Measurements from ENCODE around the gene STPG2. TPM values are rescaled to one million over a fixed set of nuclear protein-coding genes. Genes with fewer than 3 reads are reported as not detected.

STPG2 gene
- total and polyA plus RNA-seq, 2 of the 8 experiments (the other 6 are each of a cell fraction or from before 2014, with no cell fraction given): 0.03 TPM; not detected in 1

DNA sequence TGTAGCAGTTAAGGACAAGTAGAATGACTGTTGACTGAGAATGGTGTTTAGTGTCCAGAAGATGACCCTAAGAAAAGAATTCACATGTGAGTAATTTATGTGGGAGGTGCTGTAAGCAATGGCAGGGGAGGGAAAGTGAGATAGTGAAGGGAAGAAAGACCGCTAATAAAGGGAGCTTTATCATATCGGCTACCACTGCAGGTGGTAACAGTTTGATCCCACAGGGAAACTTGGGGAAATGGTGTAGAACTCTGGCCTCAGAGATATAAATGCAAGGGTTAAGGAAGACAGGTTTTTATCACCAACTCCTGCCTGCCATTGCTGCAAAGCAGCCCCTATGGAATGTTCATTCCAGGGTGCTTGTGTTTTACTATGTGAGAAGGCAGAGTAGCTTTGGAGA lies 489.6 kb downstream of the STPG2 start:
- Histone ChIP-seq H2AK5ac (ENCODE audit: low read depth, low read length) (no peak overlapping the region), H2BK120ac (replicated peaks; ENCODE audit: low read depth, low read length) (no peak overlapping the region), H3K27me3 (replicated peaks in 1 of 4; ENCODE audit: control insufficient read depth in 3 of 4, extremely low read depth in 1 of 4, insufficient read depth in 3 of 4, low read length in 3 of 4) (no peaks in the 10 kb centered on the region), H3K18ac (ENCODE audit: extremely low read depth, low read length) (no peak overlapping the region), H4K5ac (ENCODE audit: insufficient read length, low read depth, low read length) (no peak overlapping the region), H2BK15ac (ENCODE audit: low read length) (no peak overlapping the region), H3K9ac (replicated peaks in 1 of 4; ENCODE audit: extremely low read depth in 1 of 4, low read depth in 3 of 4, low read length in 3 of 4) (no peak overlapping the region), H3K4me1 (replicated peaks in 1 of 4; ENCODE audit: control insufficient read depth in 3 of 4, insufficient read depth in 4 of 4, low read length in 3 of 4) (no peaks in the 10 kb centered on the region), H2BK5ac (ENCODE audit: low read depth, low read length) (no peak overlapping the region), H3K4ac (replicated peaks; ENCODE audit: insufficient read length, low read depth, low read length) (no peak overlapping the region), H3K4me3 (ENCODE audit: extremely low read depth in 1 of 4, insufficient read depth in 2 of 4, low read depth in 3 of 4, low read length in 4 of 4) (no peak overlapping the region), H3K79me1 (ENCODE audit: low read depth, low read length) (no peaks in the 10 kb centered on the region), H2BK12ac (ENCODE audit: low read depth, low read length) (no peak overlapping the region), H3K23me2 (ENCODE audit: low read depth, low read length) (no peaks in the 10 kb centered on the region), H3K56ac (replicated peaks; ENCODE audit: insufficient read length, low read depth, low read length) (no peak overlapping the region), H3K79me2 (ENCODE audit: control insufficient read depth in 1 of 2, insufficient read depth in 2 of 2, low read length in 2 of 2) (no peaks in the 10 kb centered on the region), H4K91ac (replicated peaks; ENCODE audit: insufficient read length, low read length) (no peak overlapping the region), H4K8ac (ENCODE audit: extremely low read depth, insufficient read depth, low read length) (no peak overlapping the region), H3K4me2 (ENCODE audit: insufficient read depth in 1 of 2, low read depth in 2 of 2, low read length in 2 of 2) (no peak overlapping the region), H4K20me1 (replicated peaks in 1 of 2; ENCODE audit: control insufficient read depth in 1 of 2, insufficient read depth in 2 of 2, low read length in 2 of 2) (no peaks in the 10 kb centered on the region), H3K27ac (ENCODE audit: low read depth, low read length) (no peak overlapping the region), H2AFZ (ENCODE audit: low read length) (no peak overlapping the region), H3K14ac (ENCODE audit: insufficient read length) (no peak overlapping the region), H3K36me3 (ENCODE audit: control insufficient read depth in 2 of 4, insufficient read depth in 4 of 4, low read length in 3 of 4) (no peaks in the 10 kb centered on the region), H3K9me3 (ENCODE audit: insufficient read depth in 2 of 2, low read depth in 1 of 2, low read length in 1 of 2) (no peaks in the 10 kb centered on the region), H3K23ac (ENCODE audit: insufficient read length) (no peak overlapping the region), H2BK20ac (ENCODE audit: low read length) (no peak overlapping the region)
- DNase-seq (ENCODE audit: low read depth in 1 of 2, low spot score in 2 of 2) (no peak), FAIRE-seq (no peak)
- TF ChIP-seq, protein P1, sequence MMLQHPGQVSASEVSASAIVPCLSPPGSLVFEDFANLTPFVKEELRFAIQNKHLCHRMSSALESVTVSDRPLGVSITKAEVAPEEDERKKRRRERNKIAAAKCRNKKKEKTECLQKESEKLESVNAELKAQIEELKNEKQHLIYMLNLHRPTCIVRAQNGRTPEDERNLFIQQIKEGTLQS (IDR thresholded peaks at IDR 0.05; ENCODE audit: insufficient read depth, low read depth, low read length): no peak
- 88% methylated on average over 2 of the region's 2 CpGs; no CpG with 5 or more reads in 1 of the 2 experiments for WGBS, 2 experiments (ENCODE audit: extremely low coverage in 1 of 2, insufficient coverage in 1 of 2, insufficient read length in 1 of 2, insufficient replicate concordance in 2 of 2, low coverage in 1 of 2, low lambda C conversion rate in 2 of 2, missing lambda C conversion rate in 1 of 2)
- ChIA-PET POLR2A (ENCODE audit: partially characterized antibody) (no interaction called here), CTCF (ENCODE audit: partially characterized antibody) (interaction anchor here (0.7 kb wide), 2 partner anchors 9 to 257 kb away, joined by 3 read pairs; no protein-coding TSS in a partner anchor)

Measured in H1 (cell line).